K562 (cell line): ENCODE measurements around the gene TRIM47. TPM values are rescaled to one million over a fixed set of nuclear protein-coding genes. Genes with fewer than 3 reads are reported as not detected.
A peak's percentile ranks its signal among the peaks of the same experiment; 100 is the strongest.

Source experiments
- ATAC-seq: fragments of 200-7000 bp; cut with Tn5 transposase; 3 replicates; pipeline ENCODE4 v1.9.1; 2020; ENCODE audit warnings: moderate library complexity
- BruUV-seq: library from RNA; stranded (reverse); fragments of 400-500 nt; replicated peaks from 2 replicates; lab custom pipeline; 2021; lab: Mats Ljungman, UMichigan
- CTCF ChIA-PET: fragments of 300-600 bp; formaldehyde crosslinking; extraction: SDS; loops from one replicate; lab custom pipeline; 2021; ENCODE audit warnings: low intra/inter-chr PET ratio; lab: Yijun Ruan, JAX
- POLR2A ChIA-PET: fragments of 300-600, 350-650 bp; sonication (Branson Sonifier 250); formaldehyde crosslinking; extraction: SDS; loops from one replicate; lab custom pipeline; 2021; ENCODE audit warnings: antibody characterized with exemption, inconsistent platforms; lab: Yijun Ruan, JAX
- DNase-seq, 4 experiments: peaks; one replicate each; pipeline versions ENCODE4 v3.0.0 to v3.0.0-alpha.2; 2011 to 2018; ENCODE audit warnings: low spot score in 3 of 4, mixed read lengths in 3 of 4; ENCODE audit errors: extremely low read depth in 1 of 4
- FAIRE-seq: peaks from 2 replicates; lab custom pipeline; 2011; peaks lifted over from hg19 to GRCh38; lab: Jason Lieb, UNC
- H2AFZ ChIP-seq: 2 replicates; pipeline ENCODE4 v1.6.0; 2011; ENCODE audit warnings: low read depth, low read length, control low read depth, inconsistent platforms
- H3K27ac ChIP-seq: fragments of 200-600 bp; 3 replicates; pipeline ENCODE4 v1.8.0; 2011; ENCODE audit warnings: low read depth, mild to moderate bottlenecking, control low read depth, inconsistent platforms, low read length, moderate library complexity, mixed read lengths; ENCODE audit errors: extremely low read depth
- H3K27me3 ChIP-seq, 2 experiments: fragments of 300-600 bp in 1 of 2; 2 replicates in 1 of 2; 3 replicates in 1 of 2; pipeline versions ENCODE4 v1.6.0 to v1.8.0; 2011; ENCODE audit warnings: inconsistent platforms in 2 of 2, low read length in 2 of 2, mild to moderate bottlenecking in 1 of 2, mixed read lengths in 1 of 2, moderate library complexity in 1 of 2; ENCODE audit not compliant: control insufficient read depth in 2 of 2, insufficient read depth in 2 of 2
- H3K36me3 ChIP-seq: fragments of 300-600 bp; 3 replicates; pipeline ENCODE4 v1.8.0; 2011; ENCODE audit warnings: mild to moderate bottlenecking, low read length, inconsistent platforms; ENCODE audit not compliant: control insufficient read depth, insufficient read depth
- H3K4me1 ChIP-seq, 2 experiments: fragments of 200-600 bp in 1 of 2; replicated peaks in 1 of 2; 2 replicates in 1 of 2; 3 replicates in 1 of 2; pipeline versions ENCODE4 v1.5.1 to v1.8.0; 2011; ENCODE audit warnings: inconsistent platforms in 2 of 2, low read length in 2 of 2, mild to moderate bottlenecking in 1 of 2, mixed read lengths in 1 of 2, moderate library complexity in 1 of 2; ENCODE audit not compliant: control insufficient read depth in 2 of 2, insufficient read depth in 2 of 2
- H3K4me2 ChIP-seq: 2 replicates; pipeline ENCODE4 v1.6.1; 2011; ENCODE audit warnings: low read length, control low read depth, inconsistent platforms, mixed read lengths; ENCODE audit not compliant: insufficient read depth
- H3K4me3 ChIP-seq: fragments of 200-600 bp; sonication (generic), shearing (Covaris generic); 2 replicates; pipeline ENCODE4 v1.5.1; 2016; ENCODE audit warnings: control low read depth, inconsistent platforms
- H3K79me2 ChIP-seq: fragments of 200-600 bp; 3 replicates; pipeline ENCODE4 v1.8.0; 2011; ENCODE audit warnings: low read length, inconsistent platforms; ENCODE audit not compliant: control insufficient read depth, insufficient read depth
- H3K9ac ChIP-seq, 2 experiments: 2 replicates each; pipeline versions ENCODE4 v1.6.0 to v1.6.1; 2011; ENCODE audit warnings: low read depth in 2 of 2, low read length in 2 of 2, control low read depth in 1 of 2, inconsistent platforms in 1 of 2, mild to moderate bottlenecking in 1 of 2, mixed read lengths in 1 of 2; ENCODE audit not compliant: insufficient read depth in 1 of 2
- H3K9me1 ChIP-seq: one replicate; pipeline ENCODE4 v1.6.0; 2011; ENCODE audit warnings: inconsistent platforms, mild to moderate bottlenecking, low read length, moderate library complexity; ENCODE audit not compliant: control insufficient read depth, insufficient read depth
- H3K9me3 ChIP-seq: replicated peaks from 2 replicates; pipeline ENCODE4 v1.5.1; 2011; ENCODE audit warnings: low read depth, low read length, inconsistent platforms; ENCODE audit not compliant: control insufficient read depth, insufficient read depth
- H4K20me1 ChIP-seq: replicated peaks from 2 replicates; pipeline ENCODE4 v1.6.1; 2011; ENCODE audit warnings: low read length, inconsistent platforms, mixed read lengths; ENCODE audit not compliant: control insufficient read depth, insufficient read depth
- NR2C2 ChIP-seq, 2 experiments: fragments of 200-800 bp in 1 of 2; sonication (Bioruptor generic) in 1 of 2; sonication (generic) in 1 of 2; formaldehyde crosslinking in 1 of 2; IDR thresholded peaks; 2 replicates each; pipeline versions ENCODE4 v1.6.1 to v1.8.0; 2016 to 2022; ENCODE audit warnings: mild to moderate bottlenecking in 1 of 2, missing compliant biosample characterization in 1 of 2, missing genetic modification characterization in 1 of 2, missing genetic modification reagents in 1 of 2
- TAF9B ChIP-seq: fragments of 450-650 bp; IDR thresholded peaks from 2 replicates; pipeline ENCODE4 v1.6.1; 2018; ENCODE audit warnings: mild to moderate bottlenecking; ENCODE audit not compliant: partially characterized antibody
- WGBS: fragments of 100-300 bp; shearing (Covaris generic); methylation state at CpG from one replicate; pipeline ENCODE4 v1.1.6; 2016; ENCODE audit warnings: low coverage, mixed read lengths; ENCODE audit not compliant: insufficient coverage; ENCODE audit errors: missing lambda C conversion rate; 5-methylcytosine and 5-hydroxymethylcytosine counted together
- in situ Hi-C: fragments of 300-500 bp; cut with MboI; formaldehyde crosslinking; loops from 4 replicates; pipeline ENCODE4 v1.15.0; 2018; ENCODE audit warnings: inconsistent platforms, mixed read lengths
- intact Hi-C: fragments of 100-400 bp; cut with micrococcal nuclease; formaldehyde crosslinking; loops from 2 replicates; pipeline ENCODE4 v1.14.2; 2022
- polyA plus RNA-seq, 8 experiments: library from polyadenylated mRNA; depleted of rRNA in 4 of 8; stranded (reverse) in 5 of 8; unstranded in 3 of 8; fragments of >200 nt; fragmentation: Nextera tagmentation in 2 of 8; fragmentation: Illumina TruSeq in 1 of 8; extraction: Ambion mirVana in 2 of 8; extraction: Trizol in 1 of 8; gene quantifications; 2 replicates each; pipeline versions ENCODE4 v1.2.1 to v1.2.3, GENCODE V29; 2011 to 2014; ENCODE audit warnings: inconsistent platforms in 1 of 8, missing spikeins in 1 of 8
- total RNA-seq, 7 experiments: library from RNA; depleted of rRNA in 6 of 7; stranded (reverse); fragments of >200 nt in 6 of 7; fragmentation: Illumina TruSeq in 2 of 7; extraction: Trizol in 2 of 7; gene quantifications; 2 replicates each; pipeline versions ENCODE4 v1.2.1 to v1.2.3, GENCODE V29; 2011 to 2021; ENCODE audit warnings: low replicate concordance in 1 of 7
- TF ChIP-seq, protein P1 (sequence below): fragments of 250-450 bp; sonication (Bioruptor Pico); IDR thresholded peaks from 2 replicates; pipeline ENCODE4 v1.5.0; 2021; ENCODE audit warnings: mild to moderate bottlenecking, moderate library complexity
- TF ChIP-seq, protein P2 (sequence below): fragments of 450-650 bp; IDR thresholded peaks from 2 replicates; pipeline ENCODE4 v1.6.1; 2017; ENCODE audit warnings: mild to moderate bottlenecking, moderate library complexity
- TF ChIP-seq, protein P3 (sequence below): fragments of 250-450 bp; sonication (Bioruptor Pico); IDR thresholded peaks from 2 replicates; pipeline ENCODE4 v1.4.0; 2020; ENCODE audit warnings: mild to moderate bottlenecking, moderate library complexity, borderline replicate concordance
- TF ChIP-seq, protein P4 (sequence below): fragments of 250-450 bp; sonication (Bioruptor Pico); IDR thresholded peaks from 2 replicates; pipeline ENCODE4 v1.8.0; 2021; ENCODE audit warnings: mild to moderate bottlenecking, moderate library complexity
- TF ChIP-seq, protein P5 (sequence below): sonication (generic); formaldehyde crosslinking; IDR thresholded peaks from 2 replicates; pipeline ENCODE4 v1.8.1; 2023; ENCODE audit warnings: mild to moderate bottlenecking, missing genetic modification reagents

TRIM47 gene
- total and polyA plus RNA-seq, 9 of the 15 experiments (the other 6 are each of a cell fraction or from before 2014, with no cell fraction given): 0.56 to 6.1 (median 3.2) TPM

DNA sequence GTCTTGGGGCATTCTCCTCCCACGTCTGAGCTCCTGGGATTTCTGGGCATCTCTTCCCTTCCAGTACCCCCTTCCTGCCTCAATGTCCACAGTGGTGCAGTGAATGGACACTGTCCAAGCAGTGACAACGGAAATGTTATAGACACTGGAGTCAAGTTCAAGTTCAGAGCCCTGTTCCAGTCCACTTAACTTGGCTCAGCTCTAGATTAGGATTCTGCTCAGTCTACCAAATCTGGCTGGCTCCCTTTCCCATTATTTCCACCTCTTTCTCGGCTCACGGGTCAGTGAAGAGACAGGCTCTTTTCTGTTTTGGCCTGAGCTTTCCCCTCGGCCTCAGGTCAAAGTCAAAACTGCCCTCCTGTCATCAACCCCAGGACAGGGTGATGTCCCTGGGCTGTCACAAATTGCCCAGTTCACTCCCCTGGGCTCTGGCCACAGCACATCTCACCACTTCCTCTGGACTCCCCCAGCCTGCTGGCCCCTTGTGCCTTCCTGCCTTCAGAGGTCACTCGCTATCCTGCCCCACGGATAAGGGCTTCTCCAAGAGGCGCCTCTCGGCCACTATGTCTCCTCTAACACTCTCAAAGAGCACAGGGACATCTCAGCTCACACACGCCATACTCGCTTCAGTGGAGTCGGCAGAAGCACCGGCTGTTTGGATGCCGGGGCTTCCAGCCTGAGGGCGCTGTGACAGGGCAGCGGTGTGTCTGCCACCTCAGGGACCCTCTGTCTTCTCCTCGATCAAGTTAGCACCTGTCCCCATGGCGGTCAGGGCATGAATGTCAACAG, 44.0 kb upstream of the TRIM47 start:
- FAIRE-seq (no peak), ATAC-seq (peak; percentile 24; the same call in 2 of the 3 replicates), DNase-seq (no peak)
- H3K9me1 ChIP-seq: peaks cover 3% of the 10 kb centered on the region
- H4K20me1 ChIP-seq: no peaks in the 10 kb centered on the region
- H3K36me3 ChIP-seq: peaks cover 5% of the 10 kb centered on the region; the same call in 1 of the 3 replicates
- BruUV-seq: no TSS peak
- intact Hi-C loops: no loop called here
- H2AFZ ChIP-seq: no peak overlapping the region
- no peaks in the 10 kb centered on the region for H3K9me3 ChIP-seq
- H3K4me2 ChIP-seq: no peak overlapping the region
- no peak overlapping the region for H3K4me3 ChIP-seq
- ChIA-PET CTCF (interaction anchor here (0.6 kb wide), 1 partner anchor 47 kb away, joined by 3 read pairs; no protein-coding TSS in a partner anchor), POLR2A (interaction anchor here (0.6 kb wide), 1 partner anchor 111 kb away, joined by 3 read pairs; no protein-coding TSS in a partner anchor)
- 66% methylated on average over 18 of the region's 18 CpGs for WGBS
- no peak overlapping the region; the same call in 2 of the 3 replicates for H3K27ac ChIP-seq
- H3K79me2 ChIP-seq: no peaks in the 10 kb centered on the region
- peak overlapping the region in 1 of 2 experiments; percentile 83; a peak in 2 of 4 replicates for H3K9ac ChIP-seq
- no peaks in the 10 kb centered on the region for H3K27me3 ChIP-seq
- in situ Hi-C loops: no loop called here
- peaks cover 0 to 35% of the 10 kb centered on the region in 2 experiments; a peak in 2 of 5 replicates for H3K4me1 ChIP-seq
- TF ChIP-seq NR2C2 (CRISPR knock-in tag; IDR thresholded peaks at IDR 0.05): no peak
- peak; percentile 31; the same call in 1 of the 2 replicates for TF ChIP-seq NR2C2 (tag; IDR thresholded peaks at IDR 0.05)
- TF ChIP-seq, protein P1, sequence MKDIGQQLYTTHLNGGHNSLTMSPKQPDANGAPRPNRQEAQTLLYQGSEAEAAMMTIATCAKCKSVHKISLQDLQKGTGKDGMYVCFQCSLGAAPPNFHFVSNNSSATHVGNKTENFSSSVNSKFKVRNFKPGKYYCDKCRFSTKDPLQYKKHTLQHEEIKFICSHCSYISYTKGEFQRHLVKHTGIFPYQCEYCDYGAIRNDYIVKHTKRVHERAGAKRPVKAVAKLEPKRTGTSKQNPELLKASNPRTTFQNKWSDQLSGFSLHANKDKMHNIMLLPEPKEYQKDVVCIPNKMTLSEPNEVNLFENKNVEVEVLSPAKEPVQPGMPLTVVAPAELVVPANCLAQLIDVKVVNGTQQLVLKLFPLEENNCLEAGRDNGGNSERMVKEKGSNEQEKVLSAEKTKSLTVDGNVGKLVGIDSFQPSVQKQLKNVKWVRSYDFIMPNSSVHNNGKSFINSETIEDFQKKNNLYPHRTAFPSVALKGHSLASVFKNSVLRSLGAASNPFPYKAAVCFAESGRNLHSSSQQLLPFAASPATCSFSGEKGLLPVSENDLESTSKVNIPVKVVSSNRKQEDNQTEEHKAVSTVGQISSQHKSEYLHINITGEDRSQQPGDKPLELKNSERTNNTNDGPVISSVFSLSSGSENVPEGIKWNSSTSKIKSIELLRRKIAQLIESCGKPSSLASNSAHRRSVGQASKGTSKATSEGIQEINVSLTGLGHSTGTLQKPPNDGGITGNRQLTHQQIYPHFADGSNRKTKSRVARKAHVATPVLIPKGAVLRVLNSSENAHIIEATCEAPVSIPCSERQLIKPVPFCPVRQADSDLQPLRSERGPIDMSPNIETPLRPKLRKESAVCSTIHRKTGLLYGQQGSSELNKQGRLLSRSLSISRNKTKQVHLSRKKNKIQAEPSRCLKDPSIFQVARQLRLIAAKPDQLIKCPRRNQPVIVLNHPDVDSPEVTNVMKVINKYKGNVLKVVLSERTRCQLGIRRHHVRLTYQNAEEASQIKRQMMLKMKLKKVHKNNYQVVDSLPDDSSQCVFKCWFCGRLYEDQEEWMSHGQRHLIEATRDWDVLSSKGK (CRISPR knock-in tag): no peak
- TF ChIP-seq, protein P2, sequence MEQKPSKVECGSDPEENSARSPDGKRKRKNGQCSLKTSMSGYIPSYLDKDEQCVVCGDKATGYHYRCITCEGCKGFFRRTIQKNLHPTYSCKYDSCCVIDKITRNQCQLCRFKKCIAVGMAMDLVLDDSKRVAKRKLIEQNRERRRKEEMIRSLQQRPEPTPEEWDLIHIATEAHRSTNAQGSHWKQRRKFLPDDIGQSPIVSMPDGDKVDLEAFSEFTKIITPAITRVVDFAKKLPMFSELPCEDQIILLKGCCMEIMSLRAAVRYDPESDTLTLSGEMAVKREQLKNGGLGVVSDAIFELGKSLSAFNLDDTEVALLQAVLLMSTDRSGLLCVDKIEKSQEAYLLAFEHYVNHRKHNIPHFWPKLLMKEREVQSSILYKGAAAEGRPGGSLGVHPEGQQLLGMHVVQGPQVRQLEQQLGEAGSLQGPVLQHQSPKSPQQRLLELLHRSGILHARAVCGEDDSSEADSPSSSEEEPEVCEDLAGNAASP: no peak
- TF ChIP-seq, protein P3, sequence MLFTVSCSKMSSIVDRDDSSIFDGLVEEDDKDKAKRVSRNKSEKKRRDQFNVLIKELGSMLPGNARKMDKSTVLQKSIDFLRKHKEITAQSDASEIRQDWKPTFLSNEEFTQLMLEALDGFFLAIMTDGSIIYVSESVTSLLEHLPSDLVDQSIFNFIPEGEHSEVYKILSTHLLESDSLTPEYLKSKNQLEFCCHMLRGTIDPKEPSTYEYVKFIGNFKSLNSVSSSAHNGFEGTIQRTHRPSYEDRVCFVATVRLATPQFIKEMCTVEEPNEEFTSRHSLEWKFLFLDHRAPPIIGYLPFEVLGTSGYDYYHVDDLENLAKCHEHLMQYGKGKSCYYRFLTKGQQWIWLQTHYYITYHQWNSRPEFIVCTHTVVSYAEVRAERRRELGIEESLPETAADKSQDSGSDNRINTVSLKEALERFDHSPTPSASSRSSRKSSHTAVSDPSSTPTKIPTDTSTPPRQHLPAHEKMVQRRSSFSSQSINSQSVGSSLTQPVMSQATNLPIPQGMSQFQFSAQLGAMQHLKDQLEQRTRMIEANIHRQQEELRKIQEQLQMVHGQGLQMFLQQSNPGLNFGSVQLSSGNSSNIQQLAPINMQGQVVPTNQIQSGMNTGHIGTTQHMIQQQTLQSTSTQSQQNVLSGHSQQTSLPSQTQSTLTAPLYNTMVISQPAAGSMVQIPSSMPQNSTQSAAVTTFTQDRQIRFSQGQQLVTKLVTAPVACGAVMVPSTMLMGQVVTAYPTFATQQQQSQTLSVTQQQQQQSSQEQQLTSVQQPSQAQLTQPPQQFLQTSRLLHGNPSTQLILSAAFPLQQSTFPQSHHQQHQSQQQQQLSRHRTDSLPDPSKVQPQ (CRISPR knock-in tag): no peak
- TF ChIP-seq TAF9B: no peak
- TF ChIP-seq, protein P4, sequence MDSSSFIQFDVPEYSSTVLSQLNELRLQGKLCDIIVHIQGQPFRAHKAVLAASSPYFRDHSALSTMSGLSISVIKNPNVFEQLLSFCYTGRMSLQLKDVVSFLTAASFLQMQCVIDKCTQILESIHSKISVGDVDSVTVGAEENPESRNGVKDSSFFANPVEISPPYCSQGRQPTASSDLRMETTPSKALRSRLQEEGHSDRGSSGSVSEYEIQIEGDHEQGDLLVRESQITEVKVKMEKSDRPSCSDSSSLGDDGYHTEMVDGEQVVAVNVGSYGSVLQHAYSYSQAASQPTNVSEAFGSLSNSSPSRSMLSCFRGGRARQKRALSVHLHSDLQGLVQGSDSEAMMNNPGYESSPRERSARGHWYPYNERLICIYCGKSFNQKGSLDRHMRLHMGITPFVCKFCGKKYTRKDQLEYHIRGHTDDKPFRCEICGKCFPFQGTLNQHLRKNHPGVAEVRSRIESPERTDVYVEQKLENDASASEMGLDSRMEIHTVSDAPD (CRISPR knock-in tag): no peak
- TF ChIP-seq, protein P5, sequence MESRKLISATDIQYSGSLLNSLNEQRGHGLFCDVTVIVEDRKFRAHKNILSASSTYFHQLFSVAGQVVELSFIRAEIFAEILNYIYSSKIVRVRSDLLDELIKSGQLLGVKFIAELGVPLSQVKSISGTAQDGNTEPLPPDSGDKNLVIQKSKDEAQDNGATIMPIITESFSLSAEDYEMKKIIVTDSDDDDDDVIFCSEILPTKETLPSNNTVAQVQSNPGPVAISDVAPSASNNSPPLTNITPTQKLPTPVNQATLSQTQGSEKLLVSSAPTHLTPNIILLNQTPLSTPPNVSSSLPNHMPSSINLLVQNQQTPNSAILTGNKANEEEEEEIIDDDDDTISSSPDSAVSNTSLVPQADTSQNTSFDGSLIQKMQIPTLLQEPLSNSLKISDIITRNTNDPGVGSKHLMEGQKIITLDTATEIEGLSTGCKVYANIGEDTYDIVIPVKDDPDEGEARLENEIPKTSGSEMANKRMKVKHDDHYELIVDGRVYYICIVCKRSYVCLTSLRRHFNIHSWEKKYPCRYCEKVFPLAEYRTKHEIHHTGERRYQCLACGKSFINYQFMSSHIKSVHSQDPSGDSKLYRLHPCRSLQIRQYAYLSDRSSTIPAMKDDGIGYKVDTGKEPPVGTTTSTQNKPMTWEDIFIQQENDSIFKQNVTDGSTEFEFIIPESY (CRISPR knock-in tag): peak; percentile 65
